HepG2 (cell line): ENCODE data around the gene EEFSEC. TPM values are rescaled to one million over a fixed set of nuclear protein-coding genes. Genes with fewer than 3 reads are reported as not detected.

Source experiments
- ATAC-seq: fragments of 200-7000 bp; cut with Tn5 transposase; 3 replicates; pipeline ENCODE4 v1.9.1; 2020; ENCODE audit warnings: mild to moderate bottlenecking, moderate library complexity
- BruUV-seq: library from RNA; stranded (reverse); fragments of 400-500 nt; replicated peaks from 2 replicates; lab custom pipeline; 2021; lab: Mats Ljungman, UMichigan
- CTCF ChIA-PET: fragments of 300-600 bp; formaldehyde crosslinking; extraction: SDS; loops from one replicate; lab custom pipeline; 2021; ENCODE audit warnings: low total read pairs, inconsistent platforms, low intra/inter-chr PET ratio; lab: Yijun Ruan, JAX
- POLR2A ChIA-PET: fragments of 350-600 bp; sonication (Branson Sonifier 250); formaldehyde crosslinking; loops from one replicate; lab custom pipeline; 2020; ENCODE audit warnings: antibody characterized with exemption, inconsistent platforms; lab: Yijun Ruan, JAX
- DNase-seq: peaks from one replicate; pipeline ENCODE4 v3.0.0-alpha.2; 2015; ENCODE audit warnings: low spot score
- FAIRE-seq: peaks from 3 replicates; lab custom pipeline; 2011; peaks lifted over from hg19 to GRCh38; lab: Jason Lieb, UNC
- H2AFZ ChIP-seq: one replicate; pipeline ENCODE4 v1.6.1; 2011; ENCODE audit warnings: low read length, inconsistent platforms
- H3K27ac ChIP-seq: fragments of 300-600 bp; 3 replicates; pipeline ENCODE4 v1.8.0; 2011; ENCODE audit warnings: mixed run types, mild to moderate bottlenecking, mixed read lengths, low read length, inconsistent platforms; ENCODE audit not compliant: insufficient read depth; ENCODE audit errors: extremely low read length
- H3K27me3 ChIP-seq, 2 experiments: fragments of 200-600 bp in 1 of 2; 2 replicates in 1 of 2; 3 replicates in 1 of 2; pipeline versions ENCODE4 v1.6.0 to v1.8.0; 2011; ENCODE audit warnings: low read length in 2 of 2, mild to moderate bottlenecking in 2 of 2, moderate library complexity in 2 of 2, inconsistent platforms in 1 of 2; ENCODE audit not compliant: insufficient read depth in 2 of 2, control insufficient read depth in 1 of 2
- H3K36me3 ChIP-seq, 2 experiments: fragments of 200-600 bp in 1 of 2; replicated peaks in 1 of 2; 2 replicates in 1 of 2; 3 replicates in 1 of 2; pipeline versions ENCODE4 v1.5.1 to v1.8.0; 2011; ENCODE audit warnings: low read length in 2 of 2, inconsistent platforms in 1 of 2; ENCODE audit not compliant: insufficient read depth in 2 of 2, control insufficient read depth in 1 of 2
- H3K4me1 ChIP-seq: 2 replicates; pipeline ENCODE4 v1.5.1; 2012; ENCODE audit warnings: low read length, inconsistent platforms; ENCODE audit not compliant: insufficient read depth
- H3K4me2 ChIP-seq: 2 replicates; pipeline ENCODE4 v1.6.0; 2011; ENCODE audit warnings: low read depth, low read length, inconsistent platforms
- H3K4me3 ChIP-seq, 3 experiments: fragments of 200-600 bp in 1 of 3; sonication (generic), shearing (Covaris generic) in 1 of 3; replicated peaks in 1 of 3; 2 replicates each; pipeline ENCODE4 v1.5.1; 2011 to 2016; ENCODE audit warnings: low read length in 3 of 3, inconsistent platforms in 2 of 3, low read depth in 2 of 3, mild to moderate bottlenecking in 2 of 3, control low read depth in 1 of 3, mixed read lengths in 1 of 3; ENCODE audit not compliant: insufficient read depth in 1 of 3
- H3K79me2 ChIP-seq: one replicate; pipeline ENCODE4 v1.6.1; 2011; ENCODE audit warnings: low read length, inconsistent platforms; ENCODE audit not compliant: insufficient read depth
- H3K9ac ChIP-seq: 2 replicates; pipeline ENCODE4 v1.6.0; 2011; ENCODE audit warnings: mild to moderate bottlenecking, low read depth, low read length, inconsistent platforms; ENCODE audit not compliant: insufficient read depth
- H3K9me3 ChIP-seq: 2 replicates; pipeline ENCODE4 v1.5.1; 2012; ENCODE audit warnings: mild to moderate bottlenecking, low read length
- H4K20me1 ChIP-seq: 2 replicates; pipeline ENCODE4 v1.6.0; 2011; ENCODE audit warnings: inconsistent platforms, mild to moderate bottlenecking, low read length, moderate library complexity; ENCODE audit not compliant: insufficient read depth
- HDAC1 ChIP-seq: sonication (generic); formaldehyde crosslinking; IDR thresholded peaks from 2 replicates; pipeline ENCODE4 v1.5.1; 2020; ENCODE audit warnings: mild to moderate bottlenecking, missing genetic modification reagents
- HOXD1 ChIP-seq: sonication (generic); formaldehyde crosslinking; IDR thresholded peaks from 2 replicates; pipeline ENCODE4 v1.5.0; 2020; ENCODE audit warnings: missing genetic modification reagents
- KLF15 ChIP-seq: sonication (generic); formaldehyde crosslinking; IDR thresholded peaks from 2 replicates; pipeline ENCODE4 v1.8.1; 2023; ENCODE audit warnings: borderline replicate concordance, mild to moderate bottlenecking, inconsistent platforms, missing genetic modification reagents, mixed read lengths
- RFXAP ChIP-seq: sonication (generic); formaldehyde crosslinking; IDR thresholded peaks from 2 replicates; pipeline ENCODE4 v1.4.0; 2020; ENCODE audit warnings: missing genetic modification reagents, borderline replicate concordance
- RNF2 ChIP-seq: fragments of 450-650 bp; conservative IDR thresholded peaks from 2 replicates; pipeline ENCODE4 v1.6.1; 2016; ENCODE audit warnings: low read depth
- RXRA ChIP-seq: sonication (generic); formaldehyde crosslinking; IDR thresholded peaks from 2 replicates; pipeline ENCODE4 v1.5.1; 2020; ENCODE audit warnings: missing genetic modification reagents
- YEATS4 ChIP-seq: sonication (generic); formaldehyde crosslinking; IDR thresholded peaks from 2 replicates; pipeline ENCODE4 v1.4.0; 2020; ENCODE audit warnings: missing genetic modification reagents, borderline replicate concordance
- ZFY ChIP-seq: sonication (generic); formaldehyde crosslinking; IDR thresholded peaks from 2 replicates; pipeline ENCODE4 v1.4.0; 2020; ENCODE audit warnings: missing genetic modification reagents
- ZNF224 ChIP-seq: sonication (generic); formaldehyde crosslinking; IDR thresholded peaks from 2 replicates; pipeline ENCODE4 v1.5.0; 2020; ENCODE audit warnings: mild to moderate bottlenecking, missing genetic modification reagents
- ZNF264 ChIP-seq: sonication (generic); formaldehyde crosslinking; IDR thresholded peaks from 2 replicates; pipeline ENCODE4 v1.4.0; 2020; ENCODE audit warnings: missing genetic modification reagents
- ZNF589 ChIP-seq: sonication (generic); formaldehyde crosslinking; conservative IDR thresholded peaks from 2 replicates; pipeline ENCODE4 v1.8.0; 2022; ENCODE audit warnings: mild to moderate bottlenecking, moderate library complexity, missing genetic modification reagents
- WGBS: methylation state at CpG from one replicate; pipeline ENCODE4 v1.1.6; 2017; ENCODE audit warnings: low lambda C conversion rate; 5-methylcytosine and 5-hydroxymethylcytosine counted together
- in situ Hi-C: cut with HindIII; loops from 2 replicates; pipeline ENCODE4 v1.10.0; 2017; ENCODE audit warnings: low pct_unique_long_range_greater_than_20kb; ENCODE audit not compliant: extremely low pct_ligation_motif_present
- intact Hi-C: fragments of 100-400 bp; cut with micrococcal nuclease; formaldehyde crosslinking; loops from one replicate; pipeline ENCODE4 v1.10.0; 2022; ENCODE audit not compliant: unreplicated experiment
- polyA plus RNA-seq, 8 experiments: library from polyadenylated mRNA; depleted of rRNA in 3 of 8; stranded (reverse) in 7 of 8; unstranded in 1 of 8; fragments of >200 nt; fragmentation: Illumina TruSeq in 4 of 8; extraction: Trizol in 4 of 8; gene quantifications; 2 replicates each; pipeline versions ENCODE4 v1.2.1 to v1.2.3, GENCODE V29; 2011 to 2016; ENCODE audit warnings: low read depth in 4 of 8, missing spikeins in 1 of 8, mixed read lengths in 1 of 8; ENCODE audit not compliant: insufficient read depth in 1 of 8
- total RNA-seq, 5 experiments: library from RNA; depleted of rRNA; stranded (reverse); fragments of >200 nt; fragmentation: Illumina TruSeq; extraction: Trizol; gene quantifications; 2 replicates each; pipeline ENCODE4 v1.2.3, GENCODE V29; 2016; ENCODE audit warnings: low read depth in 1 of 5
- TF ChIP-seq, protein P1 (sequence below): sonication (generic); formaldehyde crosslinking; IDR thresholded peaks from 2 replicates; pipeline ENCODE4 v1.5.1; 2020; ENCODE audit warnings: missing genetic modification reagents, mild to moderate bottlenecking, borderline replicate concordance
- TF ChIP-seq, protein P2 (sequence below): sonication (generic); formaldehyde crosslinking; IDR thresholded peaks from 2 replicates; pipeline ENCODE4 v1.4.0; 2020; ENCODE audit warnings: missing genetic modification reagents, borderline replicate concordance
- TF ChIP-seq, protein P3 (sequence below): IDR thresholded peaks from 2 replicates; pipeline ENCODE4 v1.6.1; 2012; ENCODE audit warnings: inconsistent platforms
- TF ChIP-seq, protein P4 (sequence below): sonication (generic); formaldehyde crosslinking; IDR thresholded peaks from 2 replicates; pipeline ENCODE4 v1.5.0; 2020; ENCODE audit warnings: missing genetic modification reagents
- TF ChIP-seq, protein P5 (sequence below): sonication (generic); IDR thresholded peaks from 2 replicates; pipeline ENCODE4 v1.6.1; 2016; ENCODE audit warnings: low read depth, borderline replicate concordance

The EEFSEC gene
- total and polyA plus RNA-seq, 2 of the 13 experiments (the other 11 are each of a cell fraction or from before 2014, with no cell fraction given), result 6.4 to 24.2 TPM

DNA sequence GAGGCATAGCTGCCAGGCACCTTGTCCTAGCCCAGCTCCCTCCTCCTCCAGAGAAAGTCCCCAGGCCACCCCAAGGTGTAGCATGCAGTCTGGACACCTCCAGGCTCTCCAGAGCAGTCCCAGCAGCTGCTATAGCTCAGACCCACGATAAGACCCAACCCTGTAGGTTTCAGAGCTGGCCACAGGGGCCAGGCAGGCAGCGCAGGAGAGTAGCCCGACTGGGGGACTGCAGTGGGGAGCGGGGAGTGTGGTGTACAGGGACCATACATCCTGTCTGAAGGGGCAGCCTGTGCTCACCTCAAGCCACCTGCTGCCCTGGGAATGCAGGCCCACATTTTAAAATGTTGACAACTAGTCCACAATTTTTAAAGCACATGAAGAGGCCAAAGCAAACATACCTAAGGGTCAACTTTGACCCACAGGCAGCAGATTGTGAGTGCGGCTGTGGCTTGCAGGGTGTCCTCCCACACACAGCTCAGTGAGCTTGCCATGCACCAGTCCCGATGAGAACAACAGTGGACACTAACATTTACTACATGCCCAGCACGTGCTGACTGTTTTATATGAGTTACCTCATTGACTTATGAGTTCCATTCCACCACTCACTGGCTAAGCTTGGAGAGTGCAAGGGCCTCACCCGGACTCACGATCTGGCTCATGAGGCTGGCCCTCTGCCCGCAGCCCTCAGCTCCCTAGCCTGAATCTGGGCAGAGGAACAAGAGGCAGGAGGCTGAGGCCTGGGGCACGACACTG, 232.0 kb downstream of the EEFSEC start:
- Histone ChIP-seq H3K36me3 (peaks cover 0 to 3% of the 10 kb centered on the region in 2 experiments; a peak in 1 of 5 replicates), H3K9ac (no peak overlapping the region), H3K27ac (peak overlapping the region; percentile 35), H4K20me1 (no peaks in the 10 kb centered on the region), H3K9me3 (no peaks in the 10 kb centered on the region), H2AFZ (no peak overlapping the region), H3K27me3 (no peaks in the 10 kb centered on the region), H3K4me1 (peaks cover 52% of the 10 kb centered on the region), H3K79me2 (no peaks in the 10 kb centered on the region), H3K4me3 (no peak overlapping the region; a peak in 1 of 6 replicates), H3K4me2 (peak overlapping the region; percentile 19)
- CTCF ChIA-PET, result no interaction called here
- peak; percentile 83 for ATAC-seq
- WGBS, result 55% methylated on average over 4 of the region's 11 CpGs
- POLR2A ChIA-PET, result interaction anchor here (0.9 to 3.0 kb wide), 2 partner anchors 24 to 41 kb away, joined by 3 to 14 read pairs; no protein-coding TSS in a partner anchor
- FAIRE-seq, result peak; percentile 82
- intact Hi-C loops, result loop anchor here (1.0 to 2.0 kb wide), 2 partner anchors 17 to 24 kb away; no protein-coding TSS in a partner anchor
- in situ Hi-C loops, result no loop called here
- peak; percentile 75 for DNase-seq
- BruUV-seq, result no TSS peak
- TF ChIP-seq, protein P1, sequence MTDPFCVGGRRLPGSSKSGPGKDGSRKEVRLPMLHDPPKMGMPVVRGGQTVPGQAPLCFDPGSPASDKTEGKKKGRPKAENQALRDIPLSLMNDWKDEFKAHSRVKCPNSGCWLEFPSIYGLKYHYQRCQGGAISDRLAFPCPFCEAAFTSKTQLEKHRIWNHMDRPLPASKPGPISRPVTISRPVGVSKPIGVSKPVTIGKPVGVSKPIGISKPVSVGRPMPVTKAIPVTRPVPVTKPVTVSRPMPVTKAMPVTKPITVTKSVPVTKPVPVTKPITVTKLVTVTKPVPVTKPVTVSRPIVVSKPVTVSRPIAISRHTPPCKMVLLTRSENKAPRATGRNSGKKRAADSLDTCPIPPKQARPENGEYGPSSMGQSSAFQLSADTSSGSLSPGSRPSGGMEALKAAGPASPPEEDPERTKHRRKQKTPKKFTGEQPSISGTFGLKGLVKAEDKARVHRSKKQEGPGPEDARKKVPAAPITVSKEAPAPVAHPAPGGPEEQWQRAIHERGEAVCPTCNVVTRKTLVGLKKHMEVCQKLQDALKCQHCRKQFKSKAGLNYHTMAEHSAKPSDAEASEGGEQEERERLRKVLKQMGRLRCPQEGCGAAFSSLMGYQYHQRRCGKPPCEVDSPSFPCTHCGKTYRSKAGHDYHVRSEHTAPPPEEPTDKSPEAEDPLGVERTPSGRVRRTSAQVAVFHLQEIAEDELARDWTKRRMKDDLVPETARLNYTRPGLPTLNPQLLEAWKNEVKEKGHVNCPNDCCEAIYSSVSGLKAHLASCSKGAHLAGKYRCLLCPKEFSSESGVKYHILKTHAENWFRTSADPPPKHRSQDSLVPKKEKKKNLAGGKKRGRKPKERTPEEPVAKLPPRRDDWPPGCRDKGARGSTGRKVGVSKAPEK (CRISPR knock-in tag), result no peak
- TF ChIP-seq HDAC1 (CRISPR knock-in tag), result peak; percentile 67; the same call in 1 of the 2 replicates
- TF ChIP-seq, protein P2, sequence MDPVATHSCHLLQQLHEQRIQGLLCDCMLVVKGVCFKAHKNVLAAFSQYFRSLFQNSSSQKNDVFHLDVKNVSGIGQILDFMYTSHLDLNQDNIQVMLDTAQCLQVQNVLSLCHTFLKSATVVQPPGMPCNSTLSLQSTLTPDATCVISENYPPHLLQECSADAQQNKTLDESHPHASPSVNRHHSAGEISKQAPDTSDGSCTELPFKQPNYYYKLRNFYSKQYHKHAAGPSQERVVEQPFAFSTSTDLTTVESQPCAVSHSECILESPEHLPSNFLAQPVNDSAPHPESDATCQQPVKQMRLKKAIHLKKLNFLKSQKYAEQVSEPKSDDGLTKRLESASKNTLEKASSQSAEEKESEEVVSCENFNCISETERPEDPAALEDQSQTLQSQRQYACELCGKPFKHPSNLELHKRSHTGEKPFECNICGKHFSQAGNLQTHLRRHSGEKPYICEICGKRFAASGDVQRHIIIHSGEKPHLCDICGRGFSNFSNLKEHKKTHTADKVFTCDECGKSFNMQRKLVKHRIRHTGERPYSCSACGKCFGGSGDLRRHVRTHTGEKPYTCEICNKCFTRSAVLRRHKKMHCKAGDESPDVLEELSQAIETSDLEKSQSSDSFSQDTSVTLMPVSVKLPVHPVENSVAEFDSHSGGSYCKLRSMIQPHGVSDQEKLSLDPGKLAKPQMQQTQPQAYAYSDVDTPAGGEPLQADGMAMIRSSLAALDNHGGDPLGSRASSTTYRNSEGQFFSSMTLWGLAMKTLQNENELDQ (CRISPR knock-in tag), result no peak
- TF ChIP-seq RNF2, result 0 out of 2 replicates have a peak, but pooled peaks have one; percentile 45
- 0 out of 2 replicates have a peak, but pooled peaks have one; percentile 18 for TF ChIP-seq RFXAP
- TF ChIP-seq ZNF224 (CRISPR knock-in tag), result no peak
- peak; percentile 88 for TF ChIP-seq RXRA (CRISPR knock-in tag)
- TF ChIP-seq ZNF264 (CRISPR knock-in tag), result peak; percentile 60
- TF ChIP-seq, protein P3, sequence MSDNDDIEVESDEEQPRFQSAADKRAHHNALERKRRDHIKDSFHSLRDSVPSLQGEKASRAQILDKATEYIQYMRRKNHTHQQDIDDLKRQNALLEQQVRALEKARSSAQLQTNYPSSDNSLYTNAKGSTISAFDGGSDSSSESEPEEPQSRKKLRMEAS, result peak; percentile 54
- TF ChIP-seq, protein P4, sequence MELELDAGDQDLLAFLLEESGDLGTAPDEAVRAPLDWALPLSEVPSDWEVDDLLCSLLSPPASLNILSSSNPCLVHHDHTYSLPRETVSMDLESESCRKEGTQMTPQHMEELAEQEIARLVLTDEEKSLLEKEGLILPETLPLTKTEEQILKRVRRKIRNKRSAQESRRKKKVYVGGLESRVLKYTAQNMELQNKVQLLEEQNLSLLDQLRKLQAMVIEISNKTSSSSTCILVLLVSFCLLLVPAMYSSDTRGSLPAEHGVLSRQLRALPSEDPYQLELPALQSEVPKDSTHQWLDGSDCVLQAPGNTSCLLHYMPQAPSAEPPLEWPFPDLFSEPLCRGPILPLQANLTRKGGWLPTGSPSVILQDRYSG (CRISPR knock-in tag), result no peak
- peak; percentile 58; the same call in 1 of the 2 replicates for TF ChIP-seq ZNF589 (CRISPR knock-in tag)
- TF ChIP-seq KLF15 (CRISPR knock-in tag), result no peak
- peak; percentile 57 for TF ChIP-seq ZFY (CRISPR knock-in tag)
- TF ChIP-seq, protein P5, sequence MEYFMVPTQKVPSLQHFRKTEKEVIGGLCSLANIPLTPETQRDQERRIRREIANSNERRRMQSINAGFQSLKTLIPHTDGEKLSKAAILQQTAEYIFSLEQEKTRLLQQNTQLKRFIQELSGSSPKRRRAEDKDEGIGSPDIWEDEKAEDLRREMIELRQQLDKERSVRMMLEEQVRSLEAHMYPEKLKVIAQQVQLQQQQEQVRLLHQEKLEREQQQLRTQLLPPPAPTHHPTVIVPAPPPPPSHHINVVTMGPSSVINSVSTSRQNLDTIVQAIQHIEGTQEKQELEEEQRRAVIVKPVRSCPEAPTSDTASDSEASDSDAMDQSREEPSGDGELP, result 0 out of 2 replicates have a peak, but pooled peaks have one; percentile 35
- no peak for TF ChIP-seq HOXD1
- 0 out of 2 replicates have a peak, but pooled peaks have one; percentile 27 for TF ChIP-seq YEATS4 (CRISPR knock-in tag)
